Measurements from ENCODE around the gene NPIPA2.
"Not testable (repeated sequence)": the region's sequence is repeated elsewhere in the genome, so short reads cannot be mapped to it uniquely, and the experiment has no call there.

GRCh38 chr16:14733233-14733632 lies 9.1 kb upstream of the NPIPA2 start:
- TF ChIP-seq CTCF, POLR2A, EP300, POLR2AphosphoS5 (IDR thresholded peaks at IDR 0.05): not testable (repeated sequence)
